Upper lobe of left lung (tissue), 6 donors: Measurements from ENCODE around the gene HLA-G. TPM values are rescaled to one million over a fixed set of nuclear protein-coding genes. Genes with fewer than 3 reads are reported as not detected.

Experiments
- ATAC-seq, 2 donors: fragments of 200-7000 bp; cut with Tn5 transposase; one replicate each; pipeline ENCODE4 v1.9.1; 2022; ENCODE audit warnings: mild to moderate bottlenecking in 2 of 2, moderate library complexity in 2 of 2; ENCODE audit not compliant: low FRiP score in 2 of 2
- DNase-seq, 2 donors: peaks; one replicate each; pipeline ENCODE4 v3.0.0-alpha.2; 2019 to 2020
- H3K27ac ChIP-seq, 4 donors: fragments of 200-600 bp; sonication (generic); one replicate each; pipeline ENCODE4 v1.5.1; 2016 to 2019
- H3K27me3 ChIP-seq, 4 donors: fragments of 200-600 bp; sonication (generic); one replicate each; pipeline ENCODE4 v1.5.1; 2017 to 2019
- H3K36me3 ChIP-seq, 4 donors: fragments of 200-600 bp; sonication (generic); one replicate each; pipeline ENCODE4 v1.5.1; 2016 to 2019
- H3K4me1 ChIP-seq, 4 donors: fragments of 200-600 bp; sonication (generic); one replicate each; pipeline ENCODE4 v1.5.1; 2018 to 2019
- H3K4me3 ChIP-seq, 4 donors: fragments of 200-600 bp; sonication (generic); one replicate each; pipeline ENCODE4 v1.5.1; 2017 to 2019; ENCODE audit warnings: mild to moderate bottlenecking in 2 of 4, moderate library complexity in 1 of 4
- H3K9me3 ChIP-seq, 4 donors: fragments of 200-600 bp; sonication (generic); one replicate each; pipeline ENCODE4 v1.5.1; 2018 to 2019
- EP300 ChIP-seq, 4 donors: sonication (generic); formaldehyde crosslinking; IDR thresholded peaks; one replicate each; pipeline ENCODE4 v1.5.1; 2017; ENCODE audit warnings: antibody characterized with exemption in 4 of 4, control low read depth in 2 of 4
- POLR2A ChIP-seq, 4 donors: fragments of 450-650 bp; IDR thresholded peaks; one replicate each; pipeline ENCODE4 v1.5.1; 2016 to 2017; ENCODE audit warnings: antibody characterized with exemption in 4 of 4, mild to moderate bottlenecking in 2 of 4
- POLR2AphosphoS5 ChIP-seq, 2 donors: sonication (generic); formaldehyde crosslinking; IDR thresholded peaks; one replicate each; pipeline ENCODE4 v1.5.1; 2017; ENCODE audit warnings: antibody characterized with exemption in 2 of 2
- WGBS, 2 donors: methylation state at CpG; one replicate each; pipeline ENCODE4 v1.1.5; 2017 to 2018; 5-methylcytosine and 5-hydroxymethylcytosine counted together
- total RNA-seq, 6 donors: library from RNA; depleted of rRNA in 4 of 6; stranded (reverse); fragments of >200 nt in 4 of 6; gene quantifications; one replicate each; pipeline versions ENCODE4 v1.1.0 to v1.2.1, GENCODE V29; 2016 to 2021
- TF ChIP-seq, protein P1 (sequence below), 6 experiments: fragments of 450-650 bp in 4 of 6; fragments of 200-600 bp in 2 of 6; sonication (generic) in 2 of 6; IDR thresholded peaks; one replicate each; pipeline ENCODE4 v1.5.1; 2016 to 2019; ENCODE audit warnings: antibody characterized with exemption in 6 of 6
- donor health status: DM: no; HTN: no; CAD: no; lungs with moderate emphysema.
- donor health status: DM: no; HTN: yes; CAD: no; lungs with severe emphysema.

HLA-G gene
- total RNA-seq, 6 donors from 2014 or later, result 1.0 to 11.8 (median 6.2) TPM

GRCh38 chr6:29796026-29796425, 31.6 kb upstream of the HLA-G start:
- WGBS, 2 donors, result 52 to 53% methylated on average over 2 of the region's 2 CpGs
- H3K4me3 ChIP-seq, result no peak overlapping the region
- no peaks in the 10 kb centered on the region for H3K36me3 ChIP-seq
- ATAC-seq (no peak), DNase-seq (no peak)
- H3K9me3 ChIP-seq, result no peaks in the 10 kb centered on the region
- TF ChIP-seq, protein P1, sequence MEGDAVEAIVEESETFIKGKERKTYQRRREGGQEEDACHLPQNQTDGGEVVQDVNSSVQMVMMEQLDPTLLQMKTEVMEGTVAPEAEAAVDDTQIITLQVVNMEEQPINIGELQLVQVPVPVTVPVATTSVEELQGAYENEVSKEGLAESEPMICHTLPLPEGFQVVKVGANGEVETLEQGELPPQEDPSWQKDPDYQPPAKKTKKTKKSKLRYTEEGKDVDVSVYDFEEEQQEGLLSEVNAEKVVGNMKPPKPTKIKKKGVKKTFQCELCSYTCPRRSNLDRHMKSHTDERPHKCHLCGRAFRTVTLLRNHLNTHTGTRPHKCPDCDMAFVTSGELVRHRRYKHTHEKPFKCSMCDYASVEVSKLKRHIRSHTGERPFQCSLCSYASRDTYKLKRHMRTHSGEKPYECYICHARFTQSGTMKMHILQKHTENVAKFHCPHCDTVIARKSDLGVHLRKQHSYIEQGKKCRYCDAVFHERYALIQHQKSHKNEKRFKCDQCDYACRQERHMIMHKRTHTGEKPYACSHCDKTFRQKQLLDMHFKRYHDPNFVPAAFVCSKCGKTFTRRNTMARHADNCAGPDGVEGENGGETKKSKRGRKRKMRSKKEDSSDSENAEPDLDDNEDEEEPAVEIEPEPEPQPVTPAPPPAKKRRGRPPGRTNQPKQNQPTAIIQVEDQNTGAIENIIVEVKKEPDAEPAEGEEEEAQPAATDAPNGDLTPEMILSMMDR (IDR thresholded peaks at IDR 0.05), result no peak
- TF ChIP-seq POLR2AphosphoS5 (IDR thresholded peaks at IDR 0.05) (no peak), POLR2A (IDR thresholded peaks at IDR 0.05) (no peak), EP300 (IDR thresholded peaks at IDR 0.05) (no peak)
- H3K27me3 ChIP-seq, result no peaks in the 10 kb centered on the region
- peaks cover 6 to 16% (median 9%) of the 10 kb centered on the region in 4 donors for H3K4me1 ChIP-seq
- no peak overlapping the region for H3K27ac ChIP-seq

DNA sequence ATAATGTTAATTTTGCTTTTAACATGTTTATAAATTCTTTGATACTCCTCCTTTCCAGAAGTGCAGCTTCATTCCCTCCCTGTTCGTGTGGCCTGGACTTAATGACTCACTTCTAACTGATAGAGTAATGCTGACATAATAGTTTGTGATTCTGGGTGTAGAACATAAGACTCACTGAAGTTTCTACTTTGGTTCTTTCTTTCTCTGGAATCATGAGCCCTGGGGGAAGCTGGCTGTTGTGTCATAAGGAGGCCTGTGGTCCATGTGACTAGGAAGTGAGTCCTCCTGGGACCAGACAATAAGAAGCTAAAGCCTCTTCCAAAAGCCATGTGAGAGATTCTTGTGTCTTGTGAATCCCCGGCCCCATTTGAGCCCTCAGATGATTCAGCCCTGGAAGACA, 30.5 kb upstream of the HLA-G start:
- DNase-seq (peak in 1 of 2 donors; percentile 30), ATAC-seq (peak in 1 of 2 donors; percentile 66)
- TF ChIP-seq, protein P1 (IDR thresholded peaks at IDR 0.05), result no peak
- TF ChIP-seq EP300 (IDR thresholded peaks at IDR 0.05) (no peak), POLR2AphosphoS5 (IDR thresholded peaks at IDR 0.05) (no peak), POLR2A (IDR thresholded peaks at IDR 0.05) (no peak)
- Histone ChIP-seq H3K27me3 (no peaks in the 10 kb centered on the region), H3K9me3 (no peaks in the 10 kb centered on the region), H3K36me3 (no peaks in the 10 kb centered on the region), H3K27ac (no peak overlapping the region), H3K4me3 (no peak overlapping the region), H3K4me1 (peaks cover 6 to 9% (median 7%) of the 10 kb centered on the region in 4 donors)
- WGBS, 2 donors, result 46 to 49% methylated on average over 1 to 2 of the region's 2 CpGs

DNA sequence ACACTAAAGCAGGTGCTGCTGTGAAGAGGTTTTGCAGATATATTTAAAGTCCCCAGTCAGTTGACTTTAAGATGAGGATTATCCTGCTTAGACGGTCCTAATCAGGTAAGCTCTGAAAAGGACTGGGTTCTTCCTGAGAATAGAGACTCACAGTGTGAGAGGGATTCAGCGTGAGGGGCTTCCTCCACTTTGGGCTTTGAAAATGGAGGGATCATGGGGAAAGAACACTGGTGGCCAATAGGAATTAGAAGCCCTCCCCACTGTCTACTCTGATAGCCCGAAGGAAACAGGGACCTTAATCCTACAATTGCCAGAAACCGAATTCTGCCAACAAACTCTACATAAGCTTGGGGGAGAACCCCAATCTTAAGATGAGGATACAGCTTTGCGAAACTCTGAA, 29.7 kb upstream of the HLA-G start:
- H3K4me3 ChIP-seq, result no peak overlapping the region
- H3K27me3 ChIP-seq, result no peaks in the 10 kb centered on the region
- no peak overlapping the region for H3K27ac ChIP-seq
- no peak for DNase-seq
- WGBS, 2 donors, result 84 to 88% methylated on average over 5 of the region's 5 CpGs
- TF ChIP-seq EP300 (IDR thresholded peaks at IDR 0.05) (no peak), POLR2A (IDR thresholded peaks at IDR 0.05) (no peak)
- no peaks in the 10 kb centered on the region for H3K36me3 ChIP-seq
- peaks cover under 1 to 3% (median 2%) of the 10 kb centered on the region in 4 donors for H3K4me1 ChIP-seq
- H3K9me3 ChIP-seq, result no peaks in the 10 kb centered on the region
- no peak for ATAC-seq

- WGBS, 2 donors, result 91 to 93% methylated on average over 24 of the region's 24 CpGs
- Histone ChIP-seq H3K4me3 (no peak overlapping the region), H3K27me3 (no peaks in the 10 kb centered on the region), H3K9me3 (no peaks in the 10 kb centered on the region), H3K4me1 (no peaks in the 10 kb centered on the region), H3K36me3 (no peaks in the 10 kb centered on the region), H3K27ac (no peak overlapping the region)
- peak in 1 of 2 donors; percentile 58 for ATAC-seq
- DNase-seq, result peak in 1 of 2 donors; percentile 44
- TF ChIP-seq EP300 (IDR thresholded peaks at IDR 0.05), result no peak
- TF ChIP-seq, protein P1 (IDR thresholded peaks at IDR 0.05), result no peak
- no peak for TF ChIP-seq POLR2A (IDR thresholded peaks at IDR 0.05)
- no peak for TF ChIP-seq POLR2AphosphoS5 (IDR thresholded peaks at IDR 0.05)
Observed at GRCh38 chr6:29800254-29800653, 27.4 kb upstream of the HLA-G start.

DNA sequence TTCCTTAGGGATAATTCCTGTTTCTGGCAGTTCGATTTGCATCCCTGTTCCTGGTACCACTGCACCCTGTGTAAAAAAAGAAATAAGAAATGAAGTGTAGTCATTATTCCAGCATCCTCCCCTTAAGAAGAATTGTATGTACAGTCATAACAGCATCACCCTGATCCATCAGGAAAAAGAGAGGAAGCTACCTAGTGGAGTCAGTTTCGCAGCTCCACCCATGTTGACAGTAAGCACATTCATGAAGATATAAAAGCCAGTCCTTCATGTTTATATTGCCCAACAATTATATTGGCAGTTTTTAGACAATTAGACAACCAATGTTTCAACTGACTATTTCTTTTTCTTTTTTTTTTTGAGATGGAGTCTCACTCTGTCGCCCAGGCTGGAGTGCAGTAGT, 21.2 kb upstream of the HLA-G start:
- no peaks in the 10 kb centered on the region for H3K4me1 ChIP-seq
- ATAC-seq (no peak), DNase-seq (no peak)
- no peak overlapping the region for H3K4me3 ChIP-seq
- H3K27me3 ChIP-seq, result no peaks in the 10 kb centered on the region
- H3K27ac ChIP-seq, result no peak overlapping the region
- no peaks in the 10 kb centered on the region for H3K9me3 ChIP-seq
- TF ChIP-seq POLR2AphosphoS5 (IDR thresholded peaks at IDR 0.05) (no peak), EP300 (IDR thresholded peaks at IDR 0.05) (no peak), POLR2A (IDR thresholded peaks at IDR 0.05) (no peak)
- TF ChIP-seq, protein P1 (IDR thresholded peaks at IDR 0.05), result no peak
- WGBS, 2 donors, result 95 to 97% methylated on average over 3 of the region's 3 CpGs
- no peaks in the 10 kb centered on the region for H3K36me3 ChIP-seq
